HCT116 (cell line): ENCODE results near the gene RHEX.

ENCODE experiments used
- CEBPB ChIP-seq: IDR thresholded peaks from 2 replicates; pipeline ENCODE4 v1.6.1; 2012; ENCODE audit warnings: low read depth
- CTCF ChIP-seq, 3 experiments: fragments of 200-600 bp in 1 of 3; sonication (generic) in 1 of 3; IDR thresholded peaks in 2 of 3; conservative IDR thresholded peaks in 1 of 3; 2 replicates each; pipeline ENCODE4 v1.5.1; 2012 to 2017; ENCODE audit warnings: low read depth in 2 of 3, low read length in 2 of 3, antibody characterized with exemption in 1 of 3, borderline replicate concordance in 1 of 3, control low read depth in 1 of 3, mild to moderate bottlenecking in 1 of 3, mixed read lengths in 1 of 3, mixed run types in 1 of 3, moderate library complexity in 1 of 3; ENCODE audit not compliant: insufficient read depth in 1 of 3
- MAX ChIP-seq: IDR thresholded peaks from 2 replicates; pipeline ENCODE4 v1.6.1; 2012
- POLR2A ChIP-seq: IDR thresholded peaks from 2 replicates; pipeline ENCODE4 v1.7.0; 2011; ENCODE audit warnings: borderline replicate concordance; ENCODE audit not compliant: insufficient read depth, insufficient read length; ENCODE audit errors: extremely low read depth
- YY1 ChIP-seq: IDR thresholded peaks from 2 replicates; pipeline ENCODE4 v1.6.1; 2011; ENCODE audit warnings: low read length, low read depth, moderate library complexity, mild to moderate bottlenecking; ENCODE audit not compliant: insufficient replicate concordance; ENCODE audit errors: extremely low read depth
- ZBTB33 ChIP-seq: IDR thresholded peaks from 2 replicates; pipeline ENCODE4 v1.6.1; 2011; ENCODE audit warnings: mild to moderate bottlenecking, low read length, moderate library complexity; ENCODE audit not compliant: insufficient replicate concordance; ENCODE audit errors: extremely low read depth

- TF ChIP-seq CTCF (IDR thresholded peaks at IDR 0.05 in 2 of 3, conservative IDR thresholded peaks at IDR 0.05 in 1 of 3; ENCODE audit: borderline replicate concordance in 1 of 3, insufficient read depth in 1 of 3, low read depth in 2 of 3, low read length in 2 of 3) (no peak), MAX (no peak), YY1 (no peak), POLR2A (no peak), ZBTB33 (no peak), CEBPB (no peak)
These were observed 28.9 kb downstream of the RHEX start for GRCh38 chr1:206081856-206082255.
